Ishikawa (cell line): ENCODE measurements around the gene RHOF.

Experiments
- CEBPB ChIP-seq: IDR thresholded peaks from 2 replicates; pipeline ENCODE4 v1.6.1; 2012
- CREB1 ChIP-seq: IDR thresholded peaks from 2 replicates; pipeline ENCODE4 v1.6.1; 2012; ENCODE audit warnings: low read depth
- EGR1 ChIP-seq: IDR thresholded peaks from 2 replicates; pipeline ENCODE4 v1.6.1; 2012
- EP300 ChIP-seq: IDR thresholded peaks from 2 replicates; pipeline ENCODE4 v1.6.1; 2012; ENCODE audit warnings: borderline replicate concordance
- FOXM1 ChIP-seq: IDR thresholded peaks from 2 replicates; pipeline ENCODE4 v1.6.1; 2012; ENCODE audit warnings: low read depth, borderline replicate concordance
- NFIC ChIP-seq: IDR thresholded peaks from 2 replicates; pipeline ENCODE4 v1.6.1; 2012
- RAD21 ChIP-seq: IDR thresholded peaks from 2 replicates; pipeline ENCODE4 v1.6.1; 2012; ENCODE audit warnings: low read depth
- TAF1 ChIP-seq: IDR thresholded peaks from 2 replicates; pipeline ENCODE4 v1.6.1; 2012; ENCODE audit warnings: low read depth, mild to moderate bottlenecking
- TCF12 ChIP-seq: IDR thresholded peaks from 2 replicates; pipeline ENCODE4 v1.6.1; 2012; ENCODE audit warnings: low read depth
- TEAD4 ChIP-seq: IDR thresholded peaks from 2 replicates; pipeline ENCODE4 v1.6.1; 2012
- YY1 ChIP-seq: IDR thresholded peaks from 2 replicates; pipeline ENCODE4 v1.6.1; 2012; ENCODE audit warnings: low read depth
- ZBTB7A ChIP-seq: IDR thresholded peaks from 2 replicates; pipeline ENCODE4 v1.6.1; 2012; ENCODE audit warnings: low read depth
- TF ChIP-seq, protein P1 (sequence below): IDR thresholded peaks from 2 replicates; pipeline ENCODE4 v1.6.1; 2012
- TF ChIP-seq, protein P2 (sequence below): IDR thresholded peaks from 2 replicates; pipeline ENCODE4 v1.6.1; 2012; ENCODE audit warnings: low read depth, mild to moderate bottlenecking
- TF ChIP-seq, protein P3 (sequence below): IDR thresholded peaks from 2 replicates; pipeline ENCODE4 v1.6.1; 2012

Gene RHOF

DNA sequence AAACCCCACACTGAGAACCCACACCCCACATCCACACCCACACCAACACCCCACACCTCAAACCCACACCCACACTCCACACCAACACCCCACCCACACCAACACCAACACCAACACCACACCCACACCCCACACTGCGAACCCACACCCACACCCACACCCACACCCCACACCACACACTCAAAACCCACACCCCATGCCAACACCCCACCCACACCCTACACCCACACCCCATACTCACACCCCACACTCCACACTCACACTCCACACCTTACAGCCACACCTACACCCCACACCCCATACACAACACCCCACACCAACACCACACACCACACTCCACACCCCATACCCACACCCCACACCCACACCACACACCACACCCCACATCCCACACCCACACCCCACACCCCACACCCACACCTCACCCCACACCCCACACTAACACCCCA is 43.0 kb downstream of the RHOF start:
- TF ChIP-seq TEAD4 (no peak), NFIC (no peak), TAF1 (no peak), CEBPB (no peak), FOXM1 (no peak), CREB1 (no peak), EGR1 (no peak), YY1 (no peak), TCF12 (no peak), ZBTB7A (no peak), RAD21 (no peak), EP300 (no peak)
- TF ChIP-seq, protein P1, sequence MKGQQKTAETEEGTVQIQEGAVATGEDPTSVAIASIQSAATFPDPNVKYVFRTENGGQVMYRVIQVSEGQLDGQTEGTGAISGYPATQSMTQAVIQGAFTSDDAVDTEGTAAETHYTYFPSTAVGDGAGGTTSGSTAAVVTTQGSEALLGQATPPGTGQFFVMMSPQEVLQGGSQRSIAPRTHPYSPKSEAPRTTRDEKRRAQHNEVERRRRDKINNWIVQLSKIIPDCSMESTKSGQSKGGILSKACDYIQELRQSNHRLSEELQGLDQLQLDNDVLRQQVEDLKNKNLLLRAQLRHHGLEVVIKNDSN: no peak
- TF ChIP-seq, protein P2, sequence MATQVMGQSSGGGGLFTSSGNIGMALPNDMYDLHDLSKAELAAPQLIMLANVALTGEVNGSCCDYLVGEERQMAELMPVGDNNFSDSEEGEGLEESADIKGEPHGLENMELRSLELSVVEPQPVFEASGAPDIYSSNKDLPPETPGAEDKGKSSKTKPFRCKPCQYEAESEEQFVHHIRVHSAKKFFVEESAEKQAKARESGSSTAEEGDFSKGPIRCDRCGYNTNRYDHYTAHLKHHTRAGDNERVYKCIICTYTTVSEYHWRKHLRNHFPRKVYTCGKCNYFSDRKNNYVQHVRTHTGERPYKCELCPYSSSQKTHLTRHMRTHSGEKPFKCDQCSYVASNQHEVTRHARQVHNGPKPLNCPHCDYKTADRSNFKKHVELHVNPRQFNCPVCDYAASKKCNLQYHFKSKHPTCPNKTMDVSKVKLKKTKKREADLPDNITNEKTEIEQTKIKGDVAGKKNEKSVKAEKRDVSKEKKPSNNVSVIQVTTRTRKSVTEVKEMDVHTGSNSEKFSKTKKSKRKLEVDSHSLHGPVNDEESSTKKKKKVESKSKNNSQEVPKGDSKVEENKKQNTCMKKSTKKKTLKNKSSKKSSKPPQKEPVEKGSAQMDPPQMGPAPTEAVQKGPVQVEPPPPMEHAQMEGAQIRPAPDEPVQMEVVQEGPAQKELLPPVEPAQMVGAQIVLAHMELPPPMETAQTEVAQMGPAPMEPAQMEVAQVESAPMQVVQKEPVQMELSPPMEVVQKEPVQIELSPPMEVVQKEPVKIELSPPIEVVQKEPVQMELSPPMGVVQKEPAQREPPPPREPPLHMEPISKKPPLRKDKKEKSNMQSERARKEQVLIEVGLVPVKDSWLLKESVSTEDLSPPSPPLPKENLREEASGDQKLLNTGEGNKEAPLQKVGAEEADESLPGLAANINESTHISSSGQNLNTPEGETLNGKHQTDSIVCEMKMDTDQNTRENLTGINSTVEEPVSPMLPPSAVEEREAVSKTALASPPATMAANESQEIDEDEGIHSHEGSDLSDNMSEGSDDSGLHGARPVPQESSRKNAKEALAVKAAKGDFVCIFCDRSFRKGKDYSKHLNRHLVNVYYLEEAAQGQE: no peak
- TF ChIP-seq, protein P3, sequence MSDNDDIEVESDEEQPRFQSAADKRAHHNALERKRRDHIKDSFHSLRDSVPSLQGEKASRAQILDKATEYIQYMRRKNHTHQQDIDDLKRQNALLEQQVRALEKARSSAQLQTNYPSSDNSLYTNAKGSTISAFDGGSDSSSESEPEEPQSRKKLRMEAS: no peak

DNA sequence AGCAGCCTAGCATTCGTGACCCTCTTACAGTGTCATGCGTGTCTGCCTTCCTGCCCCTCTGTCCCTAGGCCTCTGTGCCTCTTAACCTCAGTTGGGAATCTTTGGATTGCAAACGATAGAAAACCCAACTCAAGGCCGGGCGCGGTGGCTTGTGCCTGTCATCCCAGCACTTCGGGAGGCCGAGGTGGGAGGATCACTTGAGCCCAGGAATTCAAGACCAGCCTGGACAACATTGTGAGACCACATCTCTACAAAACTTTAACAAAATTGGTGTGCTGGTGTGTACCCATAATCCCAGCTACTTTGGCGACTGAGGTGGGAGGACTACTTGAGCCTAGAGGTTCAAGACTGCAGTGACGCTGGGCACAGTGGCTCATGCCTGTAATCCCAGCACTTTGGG is 44.2 kb downstream of the RHOF start:
- TF ChIP-seq TCF12 (no peak), CEBPB (no peak), TEAD4 (no peak), RAD21 (no peak), NFIC (no peak), EGR1 (no peak), EP300 (no peak)
- TF ChIP-seq, protein P2: no peak
- TF ChIP-seq, protein P3: no peak
- TF ChIP-seq, protein P1: no peak

DNA sequence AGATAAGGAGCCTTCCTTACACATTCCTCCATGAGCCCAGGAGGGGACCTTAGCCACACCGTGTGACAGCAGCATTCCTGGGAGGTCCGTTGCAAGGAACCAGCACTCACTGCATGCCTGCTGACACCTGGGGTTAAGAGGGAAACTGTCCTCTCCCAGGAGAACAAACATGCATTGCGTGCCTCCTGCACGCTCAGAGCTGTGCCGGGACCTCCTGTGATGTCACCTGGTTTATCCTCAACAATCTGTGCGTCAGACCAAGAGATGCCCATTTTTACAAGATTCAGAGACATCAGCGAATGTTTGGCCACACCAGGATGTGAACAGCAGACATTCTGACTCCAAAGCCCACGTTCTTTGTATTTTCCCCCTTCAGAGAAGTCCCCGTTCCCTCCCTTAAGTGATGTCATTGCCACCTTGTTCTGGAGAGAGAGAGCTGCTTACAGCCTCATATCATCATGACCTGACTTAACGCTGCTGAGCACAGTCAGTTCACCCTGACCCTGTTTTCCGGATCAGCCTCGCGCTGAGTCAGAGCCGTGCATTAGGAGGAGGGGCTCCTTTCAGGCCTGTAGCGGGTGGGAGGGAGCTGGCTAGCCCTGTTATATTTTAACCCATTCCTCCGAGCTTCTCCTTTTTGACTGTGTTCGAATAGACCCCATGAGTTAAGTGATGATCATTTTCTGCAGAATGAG is 44.8 kb downstream of the RHOF start:
- no peak for TF ChIP-seq CEBPB
- no peak for TF ChIP-seq YY1
- TF ChIP-seq ZBTB7A: no peak
- no peak for TF ChIP-seq FOXM1
- no peak for TF ChIP-seq TAF1

DNA sequence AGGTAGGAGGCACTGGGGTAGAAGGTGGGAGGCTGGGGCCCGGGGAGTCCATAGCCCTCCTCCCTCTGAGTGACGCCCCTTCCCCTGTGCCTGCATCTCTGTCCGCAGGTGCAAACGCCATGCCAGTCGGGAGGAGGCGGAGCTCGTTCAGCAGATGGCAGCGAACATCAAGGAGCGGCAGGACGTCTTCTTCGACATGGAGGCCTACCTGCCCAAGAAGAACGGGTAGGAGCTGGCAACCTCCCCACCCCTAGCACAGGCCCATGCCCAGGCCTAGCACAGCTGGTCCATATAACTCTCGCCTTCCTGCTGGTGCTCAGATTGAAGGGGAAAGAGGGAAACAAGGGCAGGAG is 45.3 kb downstream of the RHOF start:
- TF ChIP-seq ZBTB7A: no peak
- no peak for TF ChIP-seq TAF1
- TF ChIP-seq, protein P3: no peak
- no peak for TF ChIP-seq RAD21
- TF ChIP-seq, protein P2: no peak
- no peak for TF ChIP-seq YY1
- no peak for TF ChIP-seq EP300
- no peak for TF ChIP-seq EGR1
- no peak for TF ChIP-seq NFIC
- TF ChIP-seq CEBPB: no peak
- TF ChIP-seq TCF12: no peak
- TF ChIP-seq TEAD4: no peak
- no peak for TF ChIP-seq CREB1
- TF ChIP-seq, protein P1: no peak
- TF ChIP-seq FOXM1: no peak
